Uterus (tissue), 2 donors: ENCODE results near the gene ABCC4.

Experiments
- POLR2A ChIP-seq, 2 donors: fragments of 450-650 bp; IDR thresholded peaks; one replicate each; pipeline ENCODE4 v1.6.1; 2016; ENCODE audit warnings: antibody characterized with exemption in 2 of 2, mild to moderate bottlenecking in 1 of 2, moderate library complexity in 1 of 2
- TF ChIP-seq, protein P1 (sequence below), 4 experiments: fragments of 200-600 bp in 2 of 4; fragments of 450-650 bp in 2 of 4; sonication (generic) in 2 of 4; IDR thresholded peaks; one replicate each; pipeline ENCODE4 v1.5.1; 2016 to 2019; ENCODE audit warnings: antibody characterized with exemption in 4 of 4, mild to moderate bottlenecking in 2 of 4, moderate library complexity in 1 of 4

DNA sequence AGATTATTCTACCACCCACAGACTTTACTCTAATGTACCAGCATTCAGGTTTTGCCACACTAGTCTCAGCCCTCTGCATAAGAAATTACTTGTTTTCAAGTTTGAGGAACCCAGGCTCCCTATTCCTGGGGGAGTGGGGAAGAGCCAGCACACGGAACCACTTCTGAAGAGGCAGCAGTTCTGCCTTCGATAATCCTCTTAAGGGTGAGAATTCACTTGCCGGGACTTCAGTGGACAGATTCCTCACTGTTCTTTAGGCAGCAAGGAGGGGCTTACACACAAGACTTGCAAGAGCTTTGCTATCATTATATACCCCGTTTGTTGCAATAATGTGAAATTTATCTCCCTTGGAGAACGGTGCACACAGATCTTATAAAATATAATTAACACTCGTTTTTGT, 133.1 kb downstream of the ABCC4 start:
- TF ChIP-seq POLR2A (IDR thresholded peaks at IDR 0.05), result no peak
- TF ChIP-seq, protein P1, sequence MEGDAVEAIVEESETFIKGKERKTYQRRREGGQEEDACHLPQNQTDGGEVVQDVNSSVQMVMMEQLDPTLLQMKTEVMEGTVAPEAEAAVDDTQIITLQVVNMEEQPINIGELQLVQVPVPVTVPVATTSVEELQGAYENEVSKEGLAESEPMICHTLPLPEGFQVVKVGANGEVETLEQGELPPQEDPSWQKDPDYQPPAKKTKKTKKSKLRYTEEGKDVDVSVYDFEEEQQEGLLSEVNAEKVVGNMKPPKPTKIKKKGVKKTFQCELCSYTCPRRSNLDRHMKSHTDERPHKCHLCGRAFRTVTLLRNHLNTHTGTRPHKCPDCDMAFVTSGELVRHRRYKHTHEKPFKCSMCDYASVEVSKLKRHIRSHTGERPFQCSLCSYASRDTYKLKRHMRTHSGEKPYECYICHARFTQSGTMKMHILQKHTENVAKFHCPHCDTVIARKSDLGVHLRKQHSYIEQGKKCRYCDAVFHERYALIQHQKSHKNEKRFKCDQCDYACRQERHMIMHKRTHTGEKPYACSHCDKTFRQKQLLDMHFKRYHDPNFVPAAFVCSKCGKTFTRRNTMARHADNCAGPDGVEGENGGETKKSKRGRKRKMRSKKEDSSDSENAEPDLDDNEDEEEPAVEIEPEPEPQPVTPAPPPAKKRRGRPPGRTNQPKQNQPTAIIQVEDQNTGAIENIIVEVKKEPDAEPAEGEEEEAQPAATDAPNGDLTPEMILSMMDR (IDR thresholded peaks at IDR 0.05), result no peak
